ENCODE measurements around the gene MACROD2. TPM values are rescaled to one million over a fixed set of nuclear protein-coding genes. Genes with fewer than 3 reads are reported as not detected.

The MACROD2 gene
- total and polyA plus RNA-seq, 2 experiments from 2014 or later, result 2.8 to 4.3 TPM

GRCh38 chr20:13995841-13996240 lies 525 bp downstream of the MACROD2 start:
- ATAC-seq (peak; percentile 59), DNase-seq (ENCODE audit: low spot score) (peak; percentile 65)
- Mint-ChIP-seq H3K9me3 (no peaks in the 10 kb centered on the region; the same call in 2 of the 3 replicates), H3K36me3 (ENCODE audit: low read depth) (no peaks in the 10 kb centered on the region), H3K27me3 (ENCODE audit: insufficient read depth, low read depth, poor library complexity) (peaks cover 6% of the 10 kb centered on the region), H3K27ac (no peak overlapping the region), H3K4me1 (peaks cover 10% of the 10 kb centered on the region), H3K4me3 (peak overlapping the region; percentile 96)
- Histone ChIP-seq H3K27me3 (ENCODE audit: insufficient read depth) (peaks cover 14% of the 10 kb centered on the region), H4K20me1 (replicated peaks; ENCODE audit: insufficient read depth) (0 out of 2 replicates have a peak, but pooled peaks cover 6% of the 10 kb centered on the region), H3K27ac (ENCODE audit: low read depth) (no peak overlapping the region), H3K9me2 (ENCODE audit: insufficient read depth) (no peaks in the 10 kb centered on the region), H3K36me3 (ENCODE audit: insufficient read depth) (no peaks in the 10 kb centered on the region), H3K79me2 (replicated peaks; ENCODE audit: insufficient read depth) (no peaks in the 10 kb centered on the region), H3K4me1 (ENCODE audit: insufficient read depth) (peaks cover 10% of the 10 kb centered on the region), H3K4me3 (peak overlapping the region; percentile 78), H3F3A (replicated peaks; ENCODE audit: low read depth) (no peaks in the 10 kb centered on the region), H3K4me2 (peak overlapping the region; percentile 94), H2AFZ (peak overlapping the region; percentile 95)
- TF ChIP-seq ZNF114 (CRISPR knock-in tag; IDR thresholded peaks at IDR 0.05) (no peak), CREB1 (CRISPR knock-in tag; IDR thresholded peaks at IDR 0.05; ENCODE audit: low read depth) (no peak), ETS1 (IDR thresholded peaks at IDR 0.05) (no peak), EZH2phosphoT487 (IDR thresholded peaks at IDR 0.05; ENCODE audit: unreplicated experiment) (no peak)

- Histone ChIP-seq H2AFZ (peak overlapping the region; percentile 95), H3K79me2 (replicated peaks; ENCODE audit: insufficient read depth) (no peaks in the 10 kb centered on the region), H3F3A (replicated peaks; ENCODE audit: low read depth) (no peaks in the 10 kb centered on the region), H3K27me3 (ENCODE audit: insufficient read depth) (peaks cover 14% of the 10 kb centered on the region), H3K4me3 (peak overlapping the region; percentile 78), H3K4me2 (peak overlapping the region; percentile 94), H3K27ac (ENCODE audit: low read depth) (no peak overlapping the region), H3K4me1 (ENCODE audit: insufficient read depth) (peaks cover 11% of the 10 kb centered on the region), H3K9me2 (ENCODE audit: insufficient read depth) (no peaks in the 10 kb centered on the region), H4K20me1 (replicated peaks; ENCODE audit: insufficient read depth) (0 out of 2 replicates have a peak, but pooled peaks cover 6% of the 10 kb centered on the region), H3K36me3 (ENCODE audit: insufficient read depth) (no peaks in the 10 kb centered on the region)
- H3K4me1 Mint-ChIP-seq, result peaks cover 11% of the 10 kb centered on the region
- ATAC-seq (peak; percentile 1; the same call in 2 of the 3 replicates), DNase-seq (ENCODE audit: low spot score) (peak; percentile 17)
- peak overlapping the region; percentile 96 for H3K4me3 Mint-ChIP-seq
- peaks cover 6% of the 10 kb centered on the region for H3K27me3 Mint-ChIP-seq (ENCODE audit: insufficient read depth, low read depth, poor library complexity)
- H3K27ac Mint-ChIP-seq, result no peak overlapping the region
- H3K9me3 Mint-ChIP-seq, result no peaks in the 10 kb centered on the region; the same call in 2 of the 3 replicates
- no peaks in the 10 kb centered on the region for H3K36me3 Mint-ChIP-seq (ENCODE audit: low read depth)
- TF ChIP-seq STAT1 (IDR thresholded peaks at IDR 0.05; ENCODE audit: unreplicated experiment), result no peak
- TF ChIP-seq REST (IDR thresholded peaks at IDR 0.05; ENCODE audit: unreplicated experiment), result no peak
- TF ChIP-seq EZH2 (IDR thresholded peaks at IDR 0.05; ENCODE audit: low read depth, unreplicated experiment), result no peak
- TF ChIP-seq CTCF (conservative IDR thresholded peaks at IDR 0.05; ENCODE audit: low read depth in 2 of 2), result no peak
- TF ChIP-seq ZNF331 (CRISPR knock-in tag; IDR thresholded peaks at IDR 0.05; ENCODE audit: low read depth), result no peak
These were observed 949 bp downstream of the MACROD2 start for GRCh38 chr20:13996265-13996664.

Measured in GM23338 (cell line).